H9 (cell line): ENCODE measurements around the gene WSCD2. TPM values are rescaled to one million over a fixed set of nuclear protein-coding genes. Genes with fewer than 3 reads are reported as not detected.

ENCODE experiments used
- DNase-seq: peaks from one replicate; pipeline ENCODE4 v3.0.0-alpha.2; 2017
- H2AFZ ChIP-seq: one replicate; pipeline ENCODE4 v1.6.1; 2013; ENCODE audit warnings: mild to moderate bottlenecking, low read length, control low read depth, moderate library complexity
- H2AK5ac ChIP-seq: 2 replicates; pipeline ENCODE4 v1.6.1; 2013; ENCODE audit warnings: low read length, control low read depth, mixed read lengths; ENCODE audit not compliant: insufficient read length
- H2BK120ac ChIP-seq: one replicate; pipeline ENCODE4 v1.6.1; 2013; ENCODE audit warnings: low read depth, mild to moderate bottlenecking, low read length, control low read depth, inconsistent platforms; ENCODE audit not compliant: poor library complexity, severe bottlenecking
- H2BK12ac ChIP-seq: 2 replicates; pipeline ENCODE4 v1.6.1; 2013; ENCODE audit warnings: low read length, control low read depth, mixed read lengths, low read depth; ENCODE audit not compliant: insufficient read length
- H2BK15ac ChIP-seq: 2 replicates; pipeline ENCODE4 v1.6.1; 2013; ENCODE audit warnings: low read depth, low read length, control low read depth
- H2BK20ac ChIP-seq: one replicate; pipeline ENCODE4 v1.6.1; 2013; ENCODE audit warnings: low read depth, mild to moderate bottlenecking, low read length, control low read depth, inconsistent platforms; ENCODE audit not compliant: poor library complexity, severe bottlenecking
- H2BK5ac ChIP-seq: 2 replicates; pipeline ENCODE4 v1.6.1; 2013; ENCODE audit warnings: low read length, control low read depth, mixed read lengths; ENCODE audit not compliant: insufficient read length
- H3K14ac ChIP-seq: 2 replicates; pipeline ENCODE4 v1.6.1; 2013; ENCODE audit warnings: low read length, control low read depth; ENCODE audit not compliant: insufficient read depth
- H3K18ac ChIP-seq: 2 replicates; pipeline ENCODE4 v1.6.1; 2013; ENCODE audit warnings: low read depth, mild to moderate bottlenecking, mixed read lengths, low read length, control low read depth; ENCODE audit not compliant: insufficient read length
- H3K23ac ChIP-seq: 2 replicates; pipeline ENCODE4 v1.6.1; 2013; ENCODE audit warnings: low read length, control low read depth, mixed read lengths, low read depth; ENCODE audit not compliant: insufficient read length
- H3K23me2 ChIP-seq: 2 replicates; pipeline ENCODE4 v1.6.1; 2013; ENCODE audit warnings: low read depth, mild to moderate bottlenecking, mixed read lengths, low read length, control low read depth; ENCODE audit not compliant: insufficient read length, poor library complexity, severe bottlenecking
- H3K27ac ChIP-seq: 2 replicates; pipeline ENCODE4 v1.5.1; 2013; ENCODE audit warnings: low read length, control low read depth, mixed read lengths, low read depth; ENCODE audit not compliant: insufficient read length
- H3K27me3 ChIP-seq: 2 replicates; pipeline ENCODE4 v1.6.1; 2013; ENCODE audit warnings: low read length, control low read depth, inconsistent platforms; ENCODE audit not compliant: insufficient read depth
- H3K4ac ChIP-seq: 2 replicates; pipeline ENCODE4 v1.6.1; 2013; ENCODE audit warnings: low read depth, mild to moderate bottlenecking, control low read depth, inconsistent platforms, low read length, moderate library complexity
- H3K4me1 ChIP-seq: 2 replicates; pipeline ENCODE4 v1.6.1; 2013; ENCODE audit warnings: low read length, control low read depth, inconsistent platforms; ENCODE audit not compliant: insufficient read depth
- H3K4me2 ChIP-seq: 2 replicates; pipeline ENCODE4 v1.6.1; 2013; ENCODE audit warnings: low read length, control low read depth, mixed read lengths; ENCODE audit not compliant: insufficient read length, insufficient read depth
- H3K56ac ChIP-seq: 2 replicates; pipeline ENCODE4 v1.6.1; 2013; ENCODE audit warnings: low read depth, mild to moderate bottlenecking, mixed read lengths, low read length, control low read depth; ENCODE audit not compliant: insufficient read length
- H3K79me1 ChIP-seq: 2 replicates; pipeline ENCODE4 v1.6.1; 2013; ENCODE audit warnings: low read depth, mild to moderate bottlenecking, moderate library complexity, low read length, control low read depth, inconsistent platforms; ENCODE audit not compliant: insufficient read depth, poor library complexity, severe bottlenecking
- H3K79me2 ChIP-seq: 2 replicates; pipeline ENCODE4 v1.6.1; 2013; ENCODE audit warnings: low read length, control low read depth, inconsistent platforms; ENCODE audit not compliant: insufficient read depth
- H3K9ac ChIP-seq: 2 replicates; pipeline ENCODE4 v1.6.1; 2013; ENCODE audit warnings: low read length, control low read depth, mixed read lengths; ENCODE audit not compliant: insufficient read length; ENCODE audit errors: extremely low read depth
- H3K9me3 ChIP-seq: one replicate; pipeline ENCODE4 v1.6.1; 2013; ENCODE audit warnings: low read depth, low read length, inconsistent platforms; ENCODE audit not compliant: control insufficient read depth
- H3T11ph ChIP-seq: one replicate; pipeline ENCODE4 v1.6.1; 2013; ENCODE audit warnings: mild to moderate bottlenecking, low read length, control low read depth, inconsistent platforms
- H4K20me1 ChIP-seq: one replicate; pipeline ENCODE4 v1.6.1; 2013; ENCODE audit not compliant: control insufficient read depth, insufficient read length, insufficient read depth
- H4K5ac ChIP-seq: 2 replicates; pipeline ENCODE4 v1.6.1; 2013; ENCODE audit warnings: low read depth, mild to moderate bottlenecking, mixed read lengths, low read length, control low read depth; ENCODE audit not compliant: insufficient read length
- H4K8ac ChIP-seq: replicated peaks from 2 replicates; pipeline ENCODE4 v1.6.1; 2013; ENCODE audit warnings: low read length, control low read depth, mixed read lengths, low read depth; ENCODE audit not compliant: insufficient read length
- H4K91ac ChIP-seq: 2 replicates; pipeline ENCODE4 v1.6.1; 2013; ENCODE audit warnings: low read depth, mild to moderate bottlenecking, moderate library complexity, mixed read lengths, low read length, control low read depth; ENCODE audit not compliant: insufficient read length
- H3K27ac Mint-ChIP-seq, 3 experiments: 2 replicates in 2 of 3; 3 replicates in 1 of 3; pipeline ENCODE4 v1.8.0; 2020 to 2021; ENCODE audit warnings: mixed read lengths in 3 of 3, mild to moderate bottlenecking in 1 of 3, moderate library complexity in 1 of 3
- H3K27me3 Mint-ChIP-seq: 2 replicates; pipeline ENCODE4 v1.8.0; 2021; ENCODE audit warnings: low read depth, mild to moderate bottlenecking, moderate library complexity, mixed read lengths
- H3K36me3 Mint-ChIP-seq, 3 experiments: 2 replicates in 2 of 3; 3 replicates in 1 of 3; pipeline ENCODE4 v1.8.0; 2020 to 2021; ENCODE audit warnings: low read depth in 3 of 3, mixed read lengths in 3 of 3; ENCODE audit not compliant: insufficient read depth in 1 of 3
- H3K4me1 Mint-ChIP-seq, 2 experiments: 2 replicates each; pipeline ENCODE4 v1.8.0; 2020; ENCODE audit warnings: mixed read lengths in 2 of 2
- H3K4me3 Mint-ChIP-seq, 2 experiments: 2 replicates in 1 of 2; 3 replicates in 1 of 2; pipeline ENCODE4 v1.8.0; 2020 to 2021; ENCODE audit warnings: mild to moderate bottlenecking in 2 of 2, mixed read lengths in 2 of 2, moderate library complexity in 1 of 2
- H3K9me3 Mint-ChIP-seq, 2 experiments: 2 replicates in 1 of 2; 3 replicates in 1 of 2; pipeline ENCODE4 v1.8.0; 2020; ENCODE audit warnings: mild to moderate bottlenecking in 2 of 2, mixed read lengths in 2 of 2, moderate library complexity in 1 of 2
- WGBS: extraction: QIAGEN DNeasy Blood & Tissue Kit; methylation state at CpG from one replicate; pipeline ENCODE4 v1.1.7; 2013; ENCODE audit warnings: missing lambda C conversion rate, low lambda C conversion rate, mixed read lengths; ENCODE audit not compliant: insufficient read length; ENCODE audit errors: extremely low coverage; 5-methylcytosine and 5-hydroxymethylcytosine counted together
- total RNA-seq: library from RNA; stranded (reverse); gene quantifications from 2 replicates; pipeline ENCODE4 v1.2.1, GENCODE V29; 2021
- TF ChIP-seq, protein P1 (sequence below): fragments of 200-600 bp; sonication (generic); conservative IDR thresholded peaks from 3 replicates; pipeline ENCODE4 v1.8.0; 2021; ENCODE audit warnings: antibody characterized with exemption, mild to moderate bottlenecking

Gene WSCD2
- total RNA-seq, 1 experiment from 2014 or later = 0.92 TPM

DNA sequence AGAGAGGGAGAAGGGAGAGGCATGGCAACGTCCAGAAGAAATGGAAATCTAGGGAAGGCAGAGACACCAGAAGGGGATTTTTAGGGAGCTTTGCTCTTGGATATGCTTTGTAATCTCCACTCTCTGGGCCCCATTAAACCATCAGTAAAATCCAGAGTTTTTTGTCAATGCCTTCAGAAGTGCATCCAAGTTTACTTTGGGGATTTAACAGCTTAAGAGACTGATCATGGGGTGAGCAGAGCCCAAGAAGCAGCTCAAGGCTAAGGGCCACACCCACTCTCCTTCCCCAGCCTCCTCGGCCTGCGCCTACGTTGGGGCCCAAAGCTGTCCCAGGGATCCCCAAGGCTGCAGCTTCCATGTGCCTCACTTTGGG, 37.4 kb upstream of the WSCD2 start:
- H2BK15ac ChIP-seq = no peak overlapping the region
- DNase-seq = no peak
- WGBS = no CpG with 5 or more reads among the region's 4 CpGs
- H3K79me2 ChIP-seq = no peaks in the 10 kb centered on the region
- H4K5ac ChIP-seq = no peak overlapping the region
- no peak overlapping the region for H2AK5ac ChIP-seq
- no peak overlapping the region for H4K91ac ChIP-seq
- H3K4ac ChIP-seq = no peak overlapping the region
- no peak overlapping the region for H3K56ac ChIP-seq
- no peak overlapping the region for H2BK20ac ChIP-seq
- no peak overlapping the region; a peak in 1 of 7 replicates for H3K27ac Mint-ChIP-seq
- TF ChIP-seq, protein P1, sequence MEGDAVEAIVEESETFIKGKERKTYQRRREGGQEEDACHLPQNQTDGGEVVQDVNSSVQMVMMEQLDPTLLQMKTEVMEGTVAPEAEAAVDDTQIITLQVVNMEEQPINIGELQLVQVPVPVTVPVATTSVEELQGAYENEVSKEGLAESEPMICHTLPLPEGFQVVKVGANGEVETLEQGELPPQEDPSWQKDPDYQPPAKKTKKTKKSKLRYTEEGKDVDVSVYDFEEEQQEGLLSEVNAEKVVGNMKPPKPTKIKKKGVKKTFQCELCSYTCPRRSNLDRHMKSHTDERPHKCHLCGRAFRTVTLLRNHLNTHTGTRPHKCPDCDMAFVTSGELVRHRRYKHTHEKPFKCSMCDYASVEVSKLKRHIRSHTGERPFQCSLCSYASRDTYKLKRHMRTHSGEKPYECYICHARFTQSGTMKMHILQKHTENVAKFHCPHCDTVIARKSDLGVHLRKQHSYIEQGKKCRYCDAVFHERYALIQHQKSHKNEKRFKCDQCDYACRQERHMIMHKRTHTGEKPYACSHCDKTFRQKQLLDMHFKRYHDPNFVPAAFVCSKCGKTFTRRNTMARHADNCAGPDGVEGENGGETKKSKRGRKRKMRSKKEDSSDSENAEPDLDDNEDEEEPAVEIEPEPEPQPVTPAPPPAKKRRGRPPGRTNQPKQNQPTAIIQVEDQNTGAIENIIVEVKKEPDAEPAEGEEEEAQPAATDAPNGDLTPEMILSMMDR = no peak
- no peaks in the 10 kb centered on the region for H3K23me2 ChIP-seq
- no peaks in the 10 kb centered on the region for H4K20me1 ChIP-seq
- H3K14ac ChIP-seq = no peak overlapping the region
- no peak overlapping the region for H3T11ph ChIP-seq
- no peak overlapping the region for H4K8ac ChIP-seq
- H2BK120ac ChIP-seq = no peak overlapping the region
- no peak overlapping the region for H2BK12ac ChIP-seq
- H3K4me1 Mint-ChIP-seq = peaks cover 12 to 18% of the 10 kb centered on the region in 2 experiments
- peaks cover 7 to 8% of the 10 kb centered on the region in 2 experiments for H3K9me3 Mint-ChIP-seq
- no peaks in the 10 kb centered on the region for H3K27me3 ChIP-seq
- H3K9me3 ChIP-seq = peaks cover 8% of the 10 kb centered on the region
- no peak overlapping the region for H3K4me2 ChIP-seq
- H3K4me1 ChIP-seq = peaks cover 2% of the 10 kb centered on the region; the same call in 1 of the 2 replicates
- H3K27me3 Mint-ChIP-seq = peaks cover 18% of the 10 kb centered on the region
- H3K36me3 Mint-ChIP-seq = peaks cover 0 to 7% (median 0%) of the 10 kb centered on the region in 3 experiments; a peak in 2 of 7 replicates
- H3K27ac ChIP-seq = no peak overlapping the region
- no peak overlapping the region for H2AFZ ChIP-seq
- no peak overlapping the region for H3K23ac ChIP-seq
- no peaks in the 10 kb centered on the region for H3K79me1 ChIP-seq
- H3K9ac ChIP-seq = no peak overlapping the region
- no peak overlapping the region for H3K4me3 Mint-ChIP-seq
- no peak overlapping the region for H2BK5ac ChIP-seq
- no peak overlapping the region for H3K18ac ChIP-seq
